HG03520 (cell line): ENCODE measurements around the gene PKN2.
"Not testable (repeated sequence)": the region's sequence is repeated elsewhere in the genome, so short reads cannot be mapped to it uniquely, and the experiment has no call there.

Experiments
- ATAC-seq: cut with Tn5 transposase; IDR thresholded peaks from one replicate; pipeline ENCODE4 v1.9.1; 2021; ENCODE audit warnings: mild to moderate bottlenecking, moderate library complexity; ENCODE audit not compliant: unreplicated experiment

Gene PKN2

GRCh38 chr1:88784551-88784950 lies 100.5 kb downstream of the PKN2 start:
- no peak for ATAC-seq

GRCh38 chr1:88787023-88787903 lies 103.2 kb downstream of the PKN2 start:
- no peak for ATAC-seq

GRCh38 chr1:88791192-88791591 lies 107.1 kb downstream of the PKN2 start:
- ATAC-seq, result no peak

- no peak for ATAC-seq
Measured at GRCh38 chr1:88799491-88799890, 115.4 kb downstream of the PKN2 start.

- no peak for ATAC-seq
Measured at GRCh38 chr1:88800382-88801051, 116.4 kb downstream of the PKN2 start.

GRCh38 chr1:88801575-88802208 lies 117.6 kb downstream of the PKN2 start:
- ATAC-seq, result no peak

GRCh38 chr1:88802404-88802803 lies 118.3 kb downstream of the PKN2 start:
- ATAC-seq, result no peak

GRCh38 chr1:88802950-88803349 lies 118.9 kb downstream of the PKN2 start:
- ATAC-seq, result no peak

GRCh38 chr1:88803444-88803843 lies 119.4 kb downstream of the PKN2 start:
- no peak for ATAC-seq

GRCh38 chr1:88812366-88812765 lies 128.3 kb downstream of the PKN2 start:
- ATAC-seq, result no peak

GRCh38 chr1:88813471-88813870 lies 129.4 kb downstream of the PKN2 start:
- ATAC-seq, result no peak

- ATAC-seq, result not testable (repeated sequence)
Measured at GRCh38 chr1:88819642-88820041, 135.6 kb downstream of the PKN2 start.

- no peak for ATAC-seq
Measured at GRCh38 chr1:88825721-88826120, 141.6 kb downstream of the PKN2 start.

GRCh38 chr1:88847643-88848042 lies 163.6 kb downstream of the PKN2 start:
- no peak for ATAC-seq

- no peak for ATAC-seq
Measured at GRCh38 chr1:88851303-88852063, 167.4 kb downstream of the PKN2 start.

- ATAC-seq, result no peak
Measured at GRCh38 chr1:88867743-88868521, 183.9 kb downstream of the PKN2 start.

- ATAC-seq, result not testable (repeated sequence)
Measured at GRCh38 chr1:88869644-88870043, 185.6 kb downstream of the PKN2 start.

- no peak for ATAC-seq
Measured at GRCh38 chr1:88873737-88874349, 189.8 kb downstream of the PKN2 start.

- ATAC-seq, result no peak
Measured at GRCh38 chr1:88875595-88875994, 191.5 kb downstream of the PKN2 start.
